GM12873 (cell line): ENCODE results near the gene RAB33A.

Experiments
- CTCF ChIP-seq: IDR thresholded peaks from 2 replicates; pipeline ENCODE4 v1.5.1; 2012; ENCODE audit warnings: low read depth, mild to moderate bottlenecking, moderate library complexity, low read length, control low read depth; ENCODE audit not compliant: insufficient read depth; ENCODE audit errors: missing control alignments

RAB33A gene

GRCh38 chrX:130163398-130163797 lies 8.4 kb upstream of the RAB33A start:
- no peak for TF ChIP-seq CTCF

GRCh38 chrX:130165181-130165702 lies 6.5 kb upstream of the RAB33A start:
- no peak for TF ChIP-seq CTCF

- no peak for TF ChIP-seq CTCF
Observed at GRCh38 chrX:130165703-130166502, 5.9 kb upstream of the RAB33A start, which contains the start of gene AIFM1. TSS of gene AIFM1 (minus strand) at chrX:130165841. CDS start at chrX:130165656, 185 bp downstream.

GRCh38 chrX:130166503-130166777 lies 5.3 kb upstream of the RAB33A start:
- no peak for TF ChIP-seq CTCF

- TF ChIP-seq CTCF: no peak
Observed at GRCh38 chrX:130167040-130167439, 4.7 kb upstream of the RAB33A start.

- no peak for TF ChIP-seq CTCF
Observed at GRCh38 chrX:130170752-130171445, 863 bp upstream of the RAB33A start.

GRCh38 chrX:130172127-130172845 lies 524 bp downstream of the RAB33A start:
- no peak for TF ChIP-seq CTCF
